WTC11 (cell line): Measurements from ENCODE around the gene LYRM7.

Experiments used
- NFYB ChIP-seq: sonication (generic); formaldehyde crosslinking; conservative IDR thresholded peaks from 2 replicates; pipeline ENCODE4 v1.8.0; 2022; ENCODE audit warnings: low read depth, missing genetic modification reagents
- PRRX2 ChIP-seq: fragments of 250-450 bp; sonication (Bioruptor Pico); IDR thresholded peaks from 2 replicates; pipeline ENCODE4 v1.8.0; 2021; ENCODE audit warnings: mild to moderate bottlenecking
- ZNF317 ChIP-seq: sonication (generic); formaldehyde crosslinking; IDR thresholded peaks from 2 replicates; pipeline ENCODE4 v1.8.1; 2023; ENCODE audit warnings: low read depth, mild to moderate bottlenecking, moderate library complexity, missing genetic modification reagents, borderline replicate concordance
- ZNF671 ChIP-seq: fragments of 250-450 bp; sonication (Bioruptor Pico); IDR thresholded peaks from 2 replicates; pipeline ENCODE4 v1.8.0; 2021; ENCODE audit warnings: mild to moderate bottlenecking
- TF ChIP-seq, protein P1 (sequence below): sonication (generic); formaldehyde crosslinking; IDR thresholded peaks from 2 replicates; pipeline ENCODE4 v1.8.0; 2022; ENCODE audit warnings: mild to moderate bottlenecking, missing genetic modification reagents
- TF ChIP-seq, protein P2 (sequence below): fragments of 200-600 bp; IDR thresholded peaks from 2 replicates; pipeline ENCODE4 v1.8.0; 2022; ENCODE audit warnings: antibody characterized with exemption

DNA sequence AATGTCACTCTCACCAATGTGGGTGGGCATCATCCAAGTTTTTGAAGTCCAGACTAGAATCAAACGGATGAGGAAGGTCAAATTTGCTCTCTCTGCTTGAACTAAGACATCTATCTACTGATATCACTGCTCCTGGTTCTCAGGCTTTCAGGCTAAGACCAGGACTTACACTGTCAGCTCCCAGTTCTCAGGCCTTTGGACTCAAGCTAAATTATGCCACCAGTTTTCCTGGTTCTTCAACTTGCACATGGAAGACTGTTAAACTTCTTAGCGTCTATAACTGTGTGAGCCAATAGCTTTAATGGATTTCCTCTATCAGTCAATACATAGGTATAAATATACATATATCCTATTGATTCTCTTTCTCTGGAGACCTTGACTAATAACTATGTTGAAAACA is 35.3 kb downstream of the LYRM7 start:
- TF ChIP-seq ZNF671 (CRISPR knock-in tag) (no peak), ZNF317 (CRISPR knock-in tag) (no peak), PRRX2 (CRISPR knock-in tag) (no peak), NFYB (no peak)
- TF ChIP-seq, protein P1, sequence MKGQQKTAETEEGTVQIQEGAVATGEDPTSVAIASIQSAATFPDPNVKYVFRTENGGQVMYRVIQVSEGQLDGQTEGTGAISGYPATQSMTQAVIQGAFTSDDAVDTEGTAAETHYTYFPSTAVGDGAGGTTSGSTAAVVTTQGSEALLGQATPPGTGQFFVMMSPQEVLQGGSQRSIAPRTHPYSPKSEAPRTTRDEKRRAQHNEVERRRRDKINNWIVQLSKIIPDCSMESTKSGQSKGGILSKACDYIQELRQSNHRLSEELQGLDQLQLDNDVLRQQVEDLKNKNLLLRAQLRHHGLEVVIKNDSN (CRISPR knock-in tag), result no peak
- TF ChIP-seq, protein P2, sequence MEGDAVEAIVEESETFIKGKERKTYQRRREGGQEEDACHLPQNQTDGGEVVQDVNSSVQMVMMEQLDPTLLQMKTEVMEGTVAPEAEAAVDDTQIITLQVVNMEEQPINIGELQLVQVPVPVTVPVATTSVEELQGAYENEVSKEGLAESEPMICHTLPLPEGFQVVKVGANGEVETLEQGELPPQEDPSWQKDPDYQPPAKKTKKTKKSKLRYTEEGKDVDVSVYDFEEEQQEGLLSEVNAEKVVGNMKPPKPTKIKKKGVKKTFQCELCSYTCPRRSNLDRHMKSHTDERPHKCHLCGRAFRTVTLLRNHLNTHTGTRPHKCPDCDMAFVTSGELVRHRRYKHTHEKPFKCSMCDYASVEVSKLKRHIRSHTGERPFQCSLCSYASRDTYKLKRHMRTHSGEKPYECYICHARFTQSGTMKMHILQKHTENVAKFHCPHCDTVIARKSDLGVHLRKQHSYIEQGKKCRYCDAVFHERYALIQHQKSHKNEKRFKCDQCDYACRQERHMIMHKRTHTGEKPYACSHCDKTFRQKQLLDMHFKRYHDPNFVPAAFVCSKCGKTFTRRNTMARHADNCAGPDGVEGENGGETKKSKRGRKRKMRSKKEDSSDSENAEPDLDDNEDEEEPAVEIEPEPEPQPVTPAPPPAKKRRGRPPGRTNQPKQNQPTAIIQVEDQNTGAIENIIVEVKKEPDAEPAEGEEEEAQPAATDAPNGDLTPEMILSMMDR, result no peak
